Astrocyte of the spinal cord (primary cell): ENCODE data around the gene F2R.

Experiments used
- DNase-seq: peaks from one replicate; pipeline ENCODE4 v3.0.0; 2011; ENCODE audit warnings: low read depth, low spot score
- H3K4me3 ChIP-seq: 2 replicates; pipeline ENCODE4 v1.5.1; 2011; ENCODE audit warnings: low read depth, mild to moderate bottlenecking, low read length, moderate library complexity
- in situ Hi-C: cut with HindIII; loops from 2 replicates; pipeline ENCODE4 v1.10.0; 2017; ENCODE audit warnings: low sequenced_read_pairs
- TF ChIP-seq, protein P1 (sequence below): IDR thresholded peaks from 2 replicates; pipeline ENCODE4 v1.5.1; 2012; ENCODE audit warnings: low read depth, mild to moderate bottlenecking, low read length, inconsistent platforms

Gene F2R

DNA sequence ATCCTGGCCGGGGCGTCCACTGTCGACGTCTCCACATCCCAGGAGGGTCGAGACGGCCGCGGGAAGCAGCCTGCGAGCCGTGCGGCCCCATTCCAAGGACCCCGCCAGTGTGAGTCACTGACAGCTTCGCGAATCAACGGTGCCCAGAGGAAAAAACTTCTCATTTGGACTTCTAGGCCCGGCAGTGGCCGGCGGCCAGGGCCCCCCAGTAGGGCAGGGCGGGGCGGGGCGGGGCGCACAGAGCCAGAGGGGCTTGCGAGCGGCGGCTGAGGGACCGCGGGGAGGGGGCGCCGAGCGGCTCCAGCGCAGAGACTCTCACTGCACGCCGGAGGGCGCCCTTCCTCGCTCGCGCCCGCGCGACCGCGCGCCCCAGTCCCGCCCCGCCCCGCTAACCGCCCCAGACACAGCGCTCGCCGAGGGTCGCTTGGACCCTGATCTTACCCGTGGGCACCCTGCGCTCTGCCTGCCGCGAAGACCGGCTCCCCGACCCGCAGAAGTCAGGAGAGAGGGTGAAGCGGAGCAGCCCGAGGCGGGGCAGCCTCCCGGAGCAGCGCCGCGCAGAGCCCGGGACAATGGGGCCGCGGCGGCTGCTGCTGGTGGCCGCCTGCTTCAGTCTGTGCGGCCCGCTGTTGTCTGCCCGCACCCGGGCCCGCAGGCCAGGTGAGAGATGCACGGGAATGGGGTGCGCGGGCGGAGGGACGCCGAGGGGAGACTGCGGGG lies at the start of gene F2R:
TSS of gene F2R (plus strand) at position 391 of the 720 bp plus-strand sequence. CDS start at position 573, 182 bp downstream.
- in situ Hi-C loops = loop anchor here (25.0 kb wide), 2 partner anchors 96 to 104 kb away; partner anchors contain the start of genes F2RL1 and F2RL2
- H3K4me3 ChIP-seq = peak within 1 kb of the TSS; percentile 97

DNA sequence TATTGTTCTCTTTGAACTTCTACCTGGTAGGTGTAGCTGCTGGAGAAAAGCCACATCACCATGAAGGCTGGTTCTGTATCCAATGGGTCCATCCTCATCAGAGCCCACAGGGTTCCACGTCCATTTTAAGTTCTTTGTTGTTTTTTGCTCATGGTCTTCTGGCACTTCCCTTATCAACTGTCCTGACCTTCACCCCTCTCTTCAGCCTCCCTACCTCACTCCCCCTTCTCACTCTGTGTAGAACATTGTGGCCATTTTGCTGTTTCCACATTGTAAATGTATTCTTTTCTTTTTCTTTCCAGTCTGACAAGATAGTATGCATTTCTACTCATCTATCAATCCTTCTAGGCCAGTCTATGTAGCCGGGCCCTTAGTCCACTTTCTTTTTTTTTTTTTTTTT lies 48.4 kb upstream of the F2R start:
- TF ChIP-seq, protein P1, sequence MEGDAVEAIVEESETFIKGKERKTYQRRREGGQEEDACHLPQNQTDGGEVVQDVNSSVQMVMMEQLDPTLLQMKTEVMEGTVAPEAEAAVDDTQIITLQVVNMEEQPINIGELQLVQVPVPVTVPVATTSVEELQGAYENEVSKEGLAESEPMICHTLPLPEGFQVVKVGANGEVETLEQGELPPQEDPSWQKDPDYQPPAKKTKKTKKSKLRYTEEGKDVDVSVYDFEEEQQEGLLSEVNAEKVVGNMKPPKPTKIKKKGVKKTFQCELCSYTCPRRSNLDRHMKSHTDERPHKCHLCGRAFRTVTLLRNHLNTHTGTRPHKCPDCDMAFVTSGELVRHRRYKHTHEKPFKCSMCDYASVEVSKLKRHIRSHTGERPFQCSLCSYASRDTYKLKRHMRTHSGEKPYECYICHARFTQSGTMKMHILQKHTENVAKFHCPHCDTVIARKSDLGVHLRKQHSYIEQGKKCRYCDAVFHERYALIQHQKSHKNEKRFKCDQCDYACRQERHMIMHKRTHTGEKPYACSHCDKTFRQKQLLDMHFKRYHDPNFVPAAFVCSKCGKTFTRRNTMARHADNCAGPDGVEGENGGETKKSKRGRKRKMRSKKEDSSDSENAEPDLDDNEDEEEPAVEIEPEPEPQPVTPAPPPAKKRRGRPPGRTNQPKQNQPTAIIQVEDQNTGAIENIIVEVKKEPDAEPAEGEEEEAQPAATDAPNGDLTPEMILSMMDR = no peak
- no peak for DNase-seq
- in situ Hi-C loops = no loop called here
- no peak overlapping the region for H3K4me3 ChIP-seq

More for the DNA sequence above, at the start of gene F2R:
- DNase-seq = peak; percentile 88
- TF ChIP-seq, protein P1 = peak; percentile 53

DNA sequence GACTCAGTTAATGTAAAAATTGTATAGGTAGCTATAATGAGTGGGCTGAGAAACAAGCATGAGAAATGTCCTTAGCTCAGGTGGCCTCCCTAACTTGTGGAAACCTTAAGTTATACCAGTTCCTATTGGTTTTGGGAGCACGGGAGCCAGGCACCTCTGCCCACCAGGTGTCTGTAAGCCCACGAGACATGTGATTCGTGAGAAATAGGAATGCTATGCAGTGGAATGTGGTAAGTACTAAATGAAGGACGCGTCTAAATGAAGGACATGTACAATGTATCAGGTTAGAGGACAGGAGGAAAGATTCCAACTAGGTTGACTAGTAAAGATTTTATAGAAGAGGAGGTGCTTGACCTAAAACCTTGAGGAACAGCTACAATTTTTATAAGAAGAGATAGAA lies 46.7 kb upstream of the F2R start:
- DNase-seq = no peak
- H3K4me3 ChIP-seq = no peak overlapping the region
- TF ChIP-seq, protein P1 = no peak
- in situ Hi-C loops = no loop called here

DNA sequence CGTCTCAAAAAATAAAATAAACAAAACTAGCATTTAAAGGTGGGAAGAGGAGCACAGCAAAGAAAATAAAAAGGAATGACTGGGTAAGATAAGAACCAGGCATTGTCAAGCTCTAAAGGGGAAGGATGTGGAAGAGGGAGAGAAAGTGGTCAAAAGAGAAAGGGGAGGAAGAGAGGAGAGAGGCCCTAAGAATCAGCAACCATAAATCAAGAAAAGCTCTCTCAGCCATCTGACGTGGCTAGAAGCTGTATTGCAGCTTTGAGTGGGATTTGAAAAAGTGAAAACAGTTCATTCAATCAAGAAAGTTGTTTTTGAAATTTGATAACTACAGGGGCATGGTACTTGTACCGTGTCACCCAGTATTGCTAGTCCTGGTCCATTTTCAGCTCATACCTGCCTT lies 45.4 kb upstream of the F2R start:
- DNase-seq = no peak
- no peak overlapping the region for H3K4me3 ChIP-seq
- TF ChIP-seq, protein P1 = no peak
- in situ Hi-C loops = no loop called here

DNA sequence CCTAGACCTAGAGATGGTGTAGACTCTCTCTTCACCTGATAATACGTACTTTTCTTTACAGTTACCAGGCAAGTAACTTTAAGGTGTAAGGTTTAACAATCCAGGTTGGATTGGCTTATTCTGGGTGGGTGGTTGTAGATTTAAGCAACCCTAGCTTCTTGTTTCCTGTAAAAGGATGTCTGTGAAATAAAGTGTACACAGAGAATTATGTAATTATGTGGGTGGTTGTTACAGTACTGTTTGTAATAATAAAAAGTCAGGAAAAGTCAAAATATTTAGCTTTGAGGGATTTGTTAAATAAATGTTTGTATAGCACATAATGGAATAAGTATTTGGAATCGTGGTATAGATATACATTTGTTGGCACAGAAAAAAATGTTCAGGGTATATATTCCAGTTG lies 43.7 kb upstream of the F2R start:
- H3K4me3 ChIP-seq = no peak overlapping the region
- TF ChIP-seq, protein P1 = no peak
- in situ Hi-C loops = no loop called here
- no peak for DNase-seq

DNA sequence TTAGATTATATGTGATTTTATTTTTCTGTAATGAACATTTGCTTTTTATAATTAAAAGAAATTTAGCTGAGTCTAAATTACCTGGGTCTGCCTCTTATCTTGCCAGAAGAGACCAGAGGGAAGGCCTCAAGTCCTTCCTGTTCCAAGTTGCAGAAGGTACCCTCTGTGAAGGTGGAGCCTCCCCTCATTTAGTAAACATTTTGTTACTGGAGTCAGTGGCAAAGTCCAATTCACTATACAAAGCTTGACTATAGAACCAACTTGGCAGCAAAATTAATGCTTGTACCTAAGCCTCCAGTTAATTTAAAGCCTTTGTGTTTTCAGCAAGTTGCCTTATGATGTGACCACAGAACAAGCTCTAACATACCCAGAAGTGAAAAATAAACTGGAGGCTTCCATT lies 42.8 kb upstream of the F2R start:
- no peak overlapping the region for H3K4me3 ChIP-seq
- TF ChIP-seq, protein P1 = no peak
- in situ Hi-C loops = no loop called here
- no peak for DNase-seq
